Mammary epithelial cell (primary cell): ENCODE measurements around the gene RNASE2.
"Not testable (repeated sequence)": the region's sequence is repeated elsewhere in the genome, so short reads cannot be mapped to it uniquely, and the experiment has no call there.

ENCODE experiments used
- EZH2 ChIP-seq: IDR thresholded peaks from 2 replicates; pipeline ENCODE4 v1.6.1; 2012; ENCODE audit warnings: low read length, inconsistent platforms, borderline replicate concordance
- TF ChIP-seq, protein P1 (sequence below), 2 donors: IDR thresholded peaks in 1 of 2; conservative IDR thresholded peaks in 1 of 2; 2 replicates each; pipeline ENCODE4 v1.5.1; 2011 to 2012; ENCODE audit warnings: inconsistent platforms in 2 of 2, low read length in 2 of 2, mild to moderate bottlenecking in 2 of 2, control low read depth in 1 of 2, low read depth in 1 of 2; ENCODE audit not compliant: insufficient read depth in 1 of 2; ENCODE audit errors: extremely low read depth in 1 of 2

DNA sequence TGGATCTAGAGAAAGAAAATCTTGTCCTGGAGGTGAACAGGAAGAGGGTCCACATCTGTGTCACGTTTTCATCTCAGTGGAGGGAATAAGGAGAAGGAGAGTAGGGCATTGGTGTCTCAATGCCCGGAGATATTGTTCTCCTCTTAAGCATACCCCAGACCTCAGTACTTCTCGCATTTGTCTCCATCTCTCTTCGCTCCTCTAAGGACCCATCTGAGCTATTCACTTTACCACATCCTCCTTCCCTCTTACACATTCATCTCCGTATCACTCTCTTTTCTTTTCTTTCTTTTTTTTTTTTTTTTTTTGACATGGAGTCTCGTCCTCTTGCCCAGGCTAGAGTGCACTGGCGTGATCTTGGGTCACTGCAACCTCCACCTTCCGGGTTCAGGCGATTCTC lies 8.6 kb upstream of the RNASE2 start:
- TF ChIP-seq, protein P1, sequence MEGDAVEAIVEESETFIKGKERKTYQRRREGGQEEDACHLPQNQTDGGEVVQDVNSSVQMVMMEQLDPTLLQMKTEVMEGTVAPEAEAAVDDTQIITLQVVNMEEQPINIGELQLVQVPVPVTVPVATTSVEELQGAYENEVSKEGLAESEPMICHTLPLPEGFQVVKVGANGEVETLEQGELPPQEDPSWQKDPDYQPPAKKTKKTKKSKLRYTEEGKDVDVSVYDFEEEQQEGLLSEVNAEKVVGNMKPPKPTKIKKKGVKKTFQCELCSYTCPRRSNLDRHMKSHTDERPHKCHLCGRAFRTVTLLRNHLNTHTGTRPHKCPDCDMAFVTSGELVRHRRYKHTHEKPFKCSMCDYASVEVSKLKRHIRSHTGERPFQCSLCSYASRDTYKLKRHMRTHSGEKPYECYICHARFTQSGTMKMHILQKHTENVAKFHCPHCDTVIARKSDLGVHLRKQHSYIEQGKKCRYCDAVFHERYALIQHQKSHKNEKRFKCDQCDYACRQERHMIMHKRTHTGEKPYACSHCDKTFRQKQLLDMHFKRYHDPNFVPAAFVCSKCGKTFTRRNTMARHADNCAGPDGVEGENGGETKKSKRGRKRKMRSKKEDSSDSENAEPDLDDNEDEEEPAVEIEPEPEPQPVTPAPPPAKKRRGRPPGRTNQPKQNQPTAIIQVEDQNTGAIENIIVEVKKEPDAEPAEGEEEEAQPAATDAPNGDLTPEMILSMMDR (conservative IDR thresholded peaks at IDR 0.05 in 1 of 2, IDR thresholded peaks at IDR 0.05 in 1 of 2; ENCODE audit: extremely low read depth in 1 of 2, insufficient read depth in 1 of 2, low read depth in 1 of 2, low read length in 2 of 2): not testable (repeated sequence)
- TF ChIP-seq EZH2: not testable (repeated sequence)
